ENCODE measurements around the gene PNLIPRP2. TPM values are rescaled to one million over a fixed set of nuclear protein-coding genes. Genes with fewer than 3 reads are reported as not detected.

Gene PNLIPRP2
- total RNA-seq, 2 experiments from 2014 or later: not detected

DNA sequence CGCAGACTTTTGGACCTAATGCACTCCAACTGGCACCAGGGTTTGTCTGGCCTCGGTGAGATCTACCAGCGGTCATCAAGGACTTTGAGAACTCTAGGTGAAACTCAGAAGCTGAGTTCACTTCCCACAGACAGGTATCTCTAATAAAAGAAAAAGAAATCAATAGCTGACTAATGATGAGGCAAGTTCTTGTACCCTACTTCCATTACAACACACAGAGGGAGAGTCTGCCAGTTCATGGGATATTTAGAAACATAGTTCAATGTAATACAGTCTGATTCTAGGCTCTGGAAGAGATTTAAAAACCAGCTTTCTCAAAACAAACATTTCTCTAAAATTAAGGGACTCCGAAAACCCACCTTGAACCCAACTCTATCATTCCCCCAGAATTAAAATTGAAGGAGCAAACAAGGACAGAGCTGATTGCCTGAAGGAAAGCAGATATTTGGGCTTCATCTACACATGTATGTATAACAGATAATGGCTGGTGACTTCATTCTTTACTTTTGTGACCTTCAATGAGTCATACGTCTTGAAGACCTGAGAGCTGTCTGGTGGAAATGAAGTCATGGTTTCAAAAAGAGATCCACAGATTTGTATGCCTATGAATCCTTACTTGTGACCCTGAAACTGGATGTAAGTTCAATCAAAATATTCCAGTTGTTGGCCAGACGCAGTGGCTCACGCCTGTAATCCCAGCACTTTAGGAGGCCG is 32.7 kb upstream of the PNLIPRP2 start:
- Histone ChIP-seq H3K79me2 (ENCODE audit: insufficient read depth, low read depth, low read length) (no peaks in the 10 kb centered on the region), H3K9me3 (ENCODE audit: low read length) (no peaks in the 10 kb centered on the region), H3K9me2 (ENCODE audit: insufficient read depth, low read length) (no peaks in the 10 kb centered on the region), H4K20me1 (ENCODE audit: insufficient read depth, low read length) (no peaks in the 10 kb centered on the region), H3K36me3 (ENCODE audit: insufficient read depth, low read length) (no peaks in the 10 kb centered on the region), H3K4me2 (ENCODE audit: low read length) (no peak overlapping the region), H3K27ac (ENCODE audit: low read depth, low read length, poor library complexity, severe bottlenecking) (no peak overlapping the region), H3K4me1 (ENCODE audit: insufficient read depth, low read length, poor library complexity, severe bottlenecking) (no peaks in the 10 kb centered on the region), H3K4me3 (ENCODE audit: low read depth, low read length, poor library complexity, severe bottlenecking) (no peak overlapping the region), H2AFZ (ENCODE audit: low read length) (no peak overlapping the region)
- intact Hi-C loops (cut with micrococcal nuclease; ENCODE audit: unreplicated experiment): no loop called here
- ChIA-PET CTCF (ENCODE audit: unreplicated experiment) (no interaction called here), POLR2A (interaction anchor here (0.5 kb wide), 1 partner anchor 811 kb away, joined by 3 read pairs; no protein-coding TSS in a partner anchor)
- TF ChIP-seq, protein P1, sequence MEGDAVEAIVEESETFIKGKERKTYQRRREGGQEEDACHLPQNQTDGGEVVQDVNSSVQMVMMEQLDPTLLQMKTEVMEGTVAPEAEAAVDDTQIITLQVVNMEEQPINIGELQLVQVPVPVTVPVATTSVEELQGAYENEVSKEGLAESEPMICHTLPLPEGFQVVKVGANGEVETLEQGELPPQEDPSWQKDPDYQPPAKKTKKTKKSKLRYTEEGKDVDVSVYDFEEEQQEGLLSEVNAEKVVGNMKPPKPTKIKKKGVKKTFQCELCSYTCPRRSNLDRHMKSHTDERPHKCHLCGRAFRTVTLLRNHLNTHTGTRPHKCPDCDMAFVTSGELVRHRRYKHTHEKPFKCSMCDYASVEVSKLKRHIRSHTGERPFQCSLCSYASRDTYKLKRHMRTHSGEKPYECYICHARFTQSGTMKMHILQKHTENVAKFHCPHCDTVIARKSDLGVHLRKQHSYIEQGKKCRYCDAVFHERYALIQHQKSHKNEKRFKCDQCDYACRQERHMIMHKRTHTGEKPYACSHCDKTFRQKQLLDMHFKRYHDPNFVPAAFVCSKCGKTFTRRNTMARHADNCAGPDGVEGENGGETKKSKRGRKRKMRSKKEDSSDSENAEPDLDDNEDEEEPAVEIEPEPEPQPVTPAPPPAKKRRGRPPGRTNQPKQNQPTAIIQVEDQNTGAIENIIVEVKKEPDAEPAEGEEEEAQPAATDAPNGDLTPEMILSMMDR (conservative IDR thresholded peaks at IDR 0.05; ENCODE audit: low read length): no peak
- TF ChIP-seq EZH2phosphoT487 (IDR thresholded peaks at IDR 0.05; ENCODE audit: borderline replicate concordance, low read depth, low read length): no peak
- BruUV-seq (replicated peaks): no TSS peak
- DNase-seq (ENCODE audit: low spot score): no peak

DNA sequence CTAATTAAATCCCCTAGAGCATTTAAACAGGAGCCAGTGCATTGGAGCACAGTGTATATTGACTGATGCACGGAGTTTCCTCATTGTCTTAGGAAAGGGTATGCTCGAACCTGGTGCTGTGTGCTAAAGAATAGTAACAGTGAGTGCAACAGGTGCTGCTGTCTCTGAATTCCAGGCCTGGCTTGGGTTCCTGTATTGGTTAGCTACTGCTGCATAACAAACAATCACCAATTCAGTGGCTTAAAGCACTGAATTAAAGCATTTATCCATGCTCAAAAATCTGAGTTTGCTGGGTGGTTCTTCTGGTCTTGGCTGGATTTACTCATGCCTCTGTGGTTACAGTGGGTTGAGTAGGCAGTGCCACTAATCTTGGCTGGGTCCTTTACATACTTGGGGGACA is 31.8 kb upstream of the PNLIPRP2 start:
- POLR2A ChIA-PET: no interaction called here
- Histone ChIP-seq H4K20me1 (ENCODE audit: insufficient read depth, low read length) (no peaks in the 10 kb centered on the region), H3K36me3 (ENCODE audit: insufficient read depth, low read length) (no peaks in the 10 kb centered on the region), H3K4me1 (ENCODE audit: insufficient read depth, low read length, poor library complexity, severe bottlenecking) (no peaks in the 10 kb centered on the region), H3K4me3 (ENCODE audit: low read depth, low read length, poor library complexity, severe bottlenecking) (no peak overlapping the region), H3K9me2 (ENCODE audit: insufficient read depth, low read length) (no peaks in the 10 kb centered on the region), H3K9me3 (ENCODE audit: low read length) (no peaks in the 10 kb centered on the region), H2AFZ (ENCODE audit: low read length) (no peak overlapping the region), H3K27ac (ENCODE audit: low read depth, low read length, poor library complexity, severe bottlenecking) (no peak overlapping the region), H3K79me2 (ENCODE audit: insufficient read depth, low read depth, low read length) (no peaks in the 10 kb centered on the region), H3K4me2 (ENCODE audit: low read length) (no peak overlapping the region)
- CTCF ChIA-PET (ENCODE audit: unreplicated experiment): no interaction called here
- no peak for TF ChIP-seq EZH2phosphoT487 (IDR thresholded peaks at IDR 0.05; ENCODE audit: borderline replicate concordance, low read depth, low read length)
- TF ChIP-seq, protein P1 (conservative IDR thresholded peaks at IDR 0.05; ENCODE audit: low read length): no peak
- DNase-seq (ENCODE audit: low spot score): no peak
- intact Hi-C loops (cut with micrococcal nuclease; ENCODE audit: unreplicated experiment): no loop called here
- BruUV-seq (replicated peaks): no TSS peak

DNA sequence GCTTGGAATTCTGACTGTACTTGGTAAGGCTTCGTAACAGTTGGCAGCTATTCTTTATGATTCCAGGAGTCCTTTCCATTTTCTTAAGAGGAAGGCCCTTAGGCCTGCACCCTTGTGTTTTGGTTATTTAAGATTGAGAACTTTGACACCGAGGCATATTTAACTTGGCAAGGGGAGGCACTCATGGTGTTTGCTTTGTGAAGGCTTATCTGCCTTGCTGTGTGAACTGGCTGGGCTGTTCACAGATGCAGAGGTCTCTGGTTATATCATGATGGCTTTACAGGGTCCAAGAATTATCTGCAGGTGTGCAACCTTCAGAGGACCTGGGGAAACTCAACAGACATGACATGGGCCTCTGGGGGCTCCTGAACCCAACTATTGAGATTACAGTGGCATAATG is 30.8 kb upstream of the PNLIPRP2 start:
- Histone ChIP-seq H2AFZ (ENCODE audit: low read length) (no peak overlapping the region), H3K9me2 (ENCODE audit: insufficient read depth, low read length) (no peaks in the 10 kb centered on the region), H3K4me2 (ENCODE audit: low read length) (no peak overlapping the region), H3K36me3 (ENCODE audit: insufficient read depth, low read length) (no peaks in the 10 kb centered on the region), H3K79me2 (ENCODE audit: insufficient read depth, low read depth, low read length) (no peaks in the 10 kb centered on the region), H4K20me1 (ENCODE audit: insufficient read depth, low read length) (no peaks in the 10 kb centered on the region), H3K4me3 (ENCODE audit: low read depth, low read length, poor library complexity, severe bottlenecking) (no peak overlapping the region), H3K9me3 (ENCODE audit: low read length) (no peaks in the 10 kb centered on the region), H3K27ac (ENCODE audit: low read depth, low read length, poor library complexity, severe bottlenecking) (no peak overlapping the region), H3K4me1 (ENCODE audit: insufficient read depth, low read length, poor library complexity, severe bottlenecking) (no peaks in the 10 kb centered on the region)
- intact Hi-C loops (cut with micrococcal nuclease; ENCODE audit: unreplicated experiment): no loop called here
- ChIA-PET POLR2A (no interaction called here), CTCF (ENCODE audit: unreplicated experiment) (no interaction called here)
- TF ChIP-seq, protein P1 (conservative IDR thresholded peaks at IDR 0.05; ENCODE audit: low read length): no peak
- TF ChIP-seq EZH2phosphoT487 (IDR thresholded peaks at IDR 0.05; ENCODE audit: borderline replicate concordance, low read depth, low read length): no peak
- no peak for DNase-seq (ENCODE audit: low spot score)
- BruUV-seq (replicated peaks): no TSS peak
